Measurements from ENCODE around the gene ADO.
A peak's percentile ranks its signal among the peaks of the same experiment; 100 is the strongest.

The ADO gene

DNA sequence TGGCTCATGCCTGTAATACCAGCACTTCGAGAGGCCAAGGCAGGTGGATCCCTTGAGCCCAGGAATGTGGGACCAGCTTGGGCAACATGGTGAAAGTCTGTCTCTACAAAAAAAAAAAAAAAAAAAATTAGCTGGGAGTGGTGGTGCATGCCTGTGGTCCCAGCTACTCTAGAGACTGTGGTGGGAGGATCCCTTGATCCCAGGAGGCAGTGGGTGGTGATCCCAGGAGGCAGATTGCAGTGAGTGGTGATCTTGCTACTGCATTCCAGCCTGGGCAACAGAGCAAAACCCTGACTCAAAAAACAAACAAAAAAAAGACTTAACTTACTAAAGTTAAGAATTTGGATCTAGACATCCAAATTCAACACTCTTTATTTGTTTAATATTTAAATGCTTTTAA lies 10.2 kb upstream of the ADO start:
- peak; percentile 48 for DNase-seq

DNA sequence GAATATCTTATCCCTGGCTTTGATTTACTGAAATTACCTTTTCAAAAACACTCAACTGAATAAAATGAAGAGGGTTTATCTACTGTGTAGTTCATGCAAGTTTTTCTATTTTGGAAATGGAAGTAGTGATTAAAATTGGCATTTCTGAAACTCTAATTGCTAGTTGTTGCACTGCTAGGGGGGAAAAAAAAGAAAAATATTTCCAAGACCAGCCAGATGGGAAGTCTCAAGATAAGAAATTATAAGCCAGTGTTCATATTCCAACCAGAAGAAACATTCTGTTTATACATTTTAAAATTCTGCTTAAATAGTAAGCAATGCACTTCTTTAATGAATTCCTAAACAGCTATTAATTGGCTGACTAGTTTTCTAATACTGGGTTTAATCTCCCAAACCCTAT lies 9.4 kb upstream of the ADO start:
- no peak for DNase-seq

DNA sequence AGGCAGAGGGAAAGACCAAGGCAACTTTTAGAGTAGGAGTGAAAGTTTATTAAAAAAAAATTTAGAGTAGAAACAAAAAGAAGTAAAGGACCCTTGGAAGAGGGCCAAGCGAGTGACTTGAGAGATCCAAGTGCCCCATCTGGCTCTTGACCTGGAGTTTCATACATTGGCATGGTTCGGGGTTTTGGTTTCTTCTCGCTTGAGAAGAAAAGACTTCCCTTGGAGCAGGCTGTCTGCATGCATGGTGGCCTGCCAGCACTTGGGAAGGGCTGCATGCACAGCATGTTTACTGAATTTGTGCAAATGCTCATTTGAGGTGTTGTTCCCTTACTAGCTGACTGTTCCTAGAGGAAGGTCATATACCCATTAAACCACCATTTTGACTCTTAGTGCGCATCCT lies 8.8 kb upstream of the ADO start:
- no peak for DNase-seq

DNA sequence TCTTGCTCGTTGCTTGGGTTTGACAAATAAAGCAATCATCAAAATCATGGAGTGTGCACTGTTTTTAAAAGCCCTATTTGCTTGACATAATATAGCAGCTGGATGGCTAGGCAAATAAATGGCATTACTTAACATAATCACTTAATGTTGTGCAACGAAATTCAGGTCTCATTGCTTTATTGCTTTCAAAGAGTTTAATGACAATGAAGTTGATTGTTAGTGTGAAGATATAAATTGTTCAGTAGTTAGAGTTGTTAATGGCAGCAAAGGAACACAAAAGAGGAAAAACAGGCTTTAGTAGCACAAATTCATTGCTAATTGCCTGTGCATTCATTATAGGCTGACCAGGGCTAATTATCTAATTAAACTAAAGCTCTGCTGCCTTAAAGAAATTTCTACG lies 7.6 kb upstream of the ADO start:
- DNase-seq, result no peak

DNA sequence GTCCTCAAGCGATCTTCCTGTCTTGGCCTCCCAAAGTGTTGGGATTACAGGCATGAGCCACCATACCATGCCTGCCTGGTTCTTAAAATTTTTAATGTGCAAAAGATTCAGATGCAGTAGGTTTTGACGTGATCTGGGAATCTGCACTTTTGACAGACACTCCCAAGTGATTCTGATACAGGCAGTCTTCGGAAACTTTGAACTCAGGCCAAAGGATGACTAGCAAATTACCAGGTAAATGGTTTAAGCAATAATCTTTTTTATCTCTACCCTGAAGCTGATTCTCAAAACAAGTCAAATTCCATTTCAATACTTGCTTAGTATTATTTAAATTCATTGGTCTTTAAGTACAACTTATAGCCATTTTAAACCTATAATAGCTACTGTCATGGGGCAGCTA lies 2.6 kb upstream of the ADO start:
- DNase-seq, result no peak

DNA sequence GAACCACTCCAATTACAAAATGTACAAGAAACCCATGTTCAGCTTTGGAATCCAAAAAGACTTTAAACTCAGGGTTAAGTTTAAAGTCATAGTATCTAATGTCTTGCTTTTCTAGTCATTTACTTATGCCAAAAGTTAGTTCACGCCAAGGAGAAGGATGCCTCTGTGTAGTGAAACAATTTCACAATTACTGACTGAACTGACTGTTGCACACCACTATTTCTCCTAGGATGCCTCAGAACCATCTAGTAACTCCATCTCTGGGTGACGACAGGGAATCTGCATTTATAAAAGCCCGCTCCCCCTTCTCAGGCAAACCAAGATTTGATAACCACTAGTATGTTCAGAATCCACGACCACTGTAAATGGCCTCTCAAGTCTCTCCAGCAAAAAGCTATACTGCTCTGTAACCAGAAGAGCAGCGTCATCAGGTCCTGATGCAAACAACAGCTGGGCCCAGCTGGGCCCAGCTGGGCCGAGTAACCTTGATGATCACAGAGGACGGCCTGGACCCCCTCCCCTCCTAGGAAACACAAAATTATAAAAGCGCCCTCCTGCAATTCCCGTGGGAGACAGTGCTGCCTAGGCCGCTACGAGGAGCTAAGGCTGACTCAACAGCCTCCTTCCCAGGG lies 680 bp upstream of the ADO start:
- DNase-seq, result no peak

DNA sequence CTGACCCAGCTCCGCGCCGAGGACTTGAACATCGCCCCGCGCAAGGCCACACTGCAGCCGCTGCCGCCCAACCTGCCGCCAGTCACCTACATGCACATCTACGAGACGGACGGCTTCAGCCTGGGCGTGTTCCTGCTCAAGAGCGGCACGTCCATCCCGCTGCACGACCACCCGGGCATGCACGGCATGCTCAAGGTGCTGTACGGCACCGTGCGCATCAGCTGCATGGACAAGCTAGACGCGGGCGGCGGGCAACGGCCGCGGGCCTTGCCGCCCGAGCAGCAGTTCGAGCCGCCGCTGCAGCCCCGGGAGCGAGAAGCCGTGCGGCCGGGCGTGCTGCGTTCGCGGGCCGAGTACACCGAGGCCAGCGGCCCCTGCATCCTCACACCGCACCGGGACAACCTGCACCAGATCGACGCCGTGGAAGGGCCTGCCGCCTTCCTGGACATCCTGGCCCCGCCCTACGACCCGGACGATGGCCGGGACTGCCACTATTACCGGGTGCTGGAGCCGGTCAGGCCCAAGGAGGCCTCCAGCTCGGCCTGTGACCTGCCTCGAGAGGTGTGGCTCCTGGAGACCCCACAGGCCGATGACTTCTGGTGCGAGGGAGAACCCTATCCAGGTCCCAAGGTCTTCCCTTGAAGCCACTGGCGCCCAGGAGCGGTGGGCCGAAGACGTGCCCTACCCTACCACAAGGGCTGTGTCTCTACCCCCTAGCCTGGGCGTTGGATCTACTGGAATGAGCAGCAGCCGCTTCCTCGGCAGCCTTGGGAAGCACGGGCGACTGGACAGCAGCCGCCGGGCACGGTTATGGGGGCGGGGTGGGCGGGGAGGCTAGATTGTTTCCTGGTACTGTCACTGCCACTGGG lies 945 bp downstream of the ADO start:
- DNase-seq, result peak; percentile 24

DNA sequence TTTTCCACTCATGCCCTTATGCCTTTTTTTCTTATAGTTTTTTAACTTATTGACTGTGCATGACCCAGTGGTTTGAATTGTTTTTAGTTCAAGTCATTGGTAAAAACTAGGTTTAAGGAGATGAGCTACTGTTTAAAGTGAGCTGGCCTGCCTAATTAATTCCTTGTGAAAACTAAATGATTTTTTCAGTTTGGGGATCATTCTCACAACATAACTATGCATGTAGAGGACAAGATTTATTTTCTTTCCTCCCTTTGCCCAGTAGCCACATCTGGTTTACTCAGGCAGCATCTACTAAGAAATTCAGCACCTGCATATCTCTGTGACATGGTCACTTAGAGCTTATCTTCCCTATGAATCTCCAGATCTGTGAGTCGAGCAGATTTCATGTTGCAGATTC lies 1.7 kb downstream of the ADO start:
- DNase-seq, result peak; percentile 41

DNA sequence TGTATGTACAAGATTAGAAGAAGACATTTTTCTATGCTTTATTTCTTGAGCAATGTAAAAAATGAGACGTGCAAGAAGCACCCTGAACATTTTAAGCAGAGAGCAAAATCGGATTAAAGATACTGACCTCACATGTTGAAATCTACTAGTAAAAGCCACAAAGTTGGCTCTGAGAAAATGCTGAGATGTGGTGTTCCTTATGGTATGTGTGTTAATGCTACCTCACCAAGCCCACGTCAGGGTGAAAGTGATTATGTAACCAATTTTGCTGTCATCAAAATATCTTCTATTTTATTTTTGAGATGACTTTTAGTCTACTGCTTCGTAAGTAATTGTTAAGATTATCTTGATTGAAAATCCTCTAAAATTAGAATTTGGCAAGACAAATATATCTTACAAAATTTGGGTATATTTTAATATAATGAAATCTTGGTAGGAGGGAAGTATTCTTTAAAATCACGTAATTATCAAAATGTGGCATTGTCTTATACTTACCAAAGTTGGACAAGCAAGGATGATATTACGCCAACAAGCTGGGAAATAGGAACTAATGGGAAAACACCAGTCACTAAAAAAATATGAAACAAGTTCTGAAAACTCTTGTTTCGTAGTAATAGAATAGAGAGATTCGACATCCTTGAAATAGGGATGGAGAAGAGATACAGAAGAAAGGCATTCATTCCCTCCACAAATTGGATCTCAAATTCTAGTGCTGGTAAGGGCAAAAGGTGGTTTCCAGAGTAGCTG lies 5.8 kb downstream of the ADO start:
- DNase-seq, result peak; percentile 23

DNA sequence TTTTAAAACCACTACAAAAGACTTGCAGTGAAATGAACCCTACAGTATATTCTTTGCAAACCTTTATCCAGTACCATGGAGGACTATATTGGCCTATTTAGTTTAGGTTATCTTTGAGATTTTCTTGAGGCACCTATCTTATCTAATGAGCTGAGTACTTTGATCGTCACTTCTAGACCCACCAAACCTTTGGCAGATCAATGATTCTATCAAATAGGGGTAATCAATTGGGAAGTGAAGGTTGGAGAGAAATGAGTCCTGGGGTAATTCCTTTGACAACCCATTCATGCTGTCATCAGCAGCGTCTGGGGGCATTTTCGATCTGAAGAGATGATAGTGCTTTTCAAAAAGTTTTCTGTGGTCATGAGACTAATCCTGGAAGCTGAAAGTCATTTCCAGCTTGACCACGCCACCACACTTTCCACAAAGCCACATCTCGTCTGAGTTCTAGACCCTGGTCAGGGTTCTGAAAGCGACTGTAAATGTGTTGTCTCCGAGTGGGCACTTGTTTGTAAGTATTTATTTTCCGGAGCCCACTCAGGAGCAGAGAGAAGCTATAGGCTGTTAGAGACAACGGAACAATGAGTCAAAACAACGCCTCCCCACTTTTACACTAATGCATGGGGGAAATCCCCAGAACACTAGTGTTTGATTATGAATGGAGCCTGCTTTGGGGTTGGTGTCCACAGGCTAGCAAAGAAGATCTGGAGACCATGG lies 6.8 kb downstream of the ADO start:
- no peak for DNase-seq

DNA sequence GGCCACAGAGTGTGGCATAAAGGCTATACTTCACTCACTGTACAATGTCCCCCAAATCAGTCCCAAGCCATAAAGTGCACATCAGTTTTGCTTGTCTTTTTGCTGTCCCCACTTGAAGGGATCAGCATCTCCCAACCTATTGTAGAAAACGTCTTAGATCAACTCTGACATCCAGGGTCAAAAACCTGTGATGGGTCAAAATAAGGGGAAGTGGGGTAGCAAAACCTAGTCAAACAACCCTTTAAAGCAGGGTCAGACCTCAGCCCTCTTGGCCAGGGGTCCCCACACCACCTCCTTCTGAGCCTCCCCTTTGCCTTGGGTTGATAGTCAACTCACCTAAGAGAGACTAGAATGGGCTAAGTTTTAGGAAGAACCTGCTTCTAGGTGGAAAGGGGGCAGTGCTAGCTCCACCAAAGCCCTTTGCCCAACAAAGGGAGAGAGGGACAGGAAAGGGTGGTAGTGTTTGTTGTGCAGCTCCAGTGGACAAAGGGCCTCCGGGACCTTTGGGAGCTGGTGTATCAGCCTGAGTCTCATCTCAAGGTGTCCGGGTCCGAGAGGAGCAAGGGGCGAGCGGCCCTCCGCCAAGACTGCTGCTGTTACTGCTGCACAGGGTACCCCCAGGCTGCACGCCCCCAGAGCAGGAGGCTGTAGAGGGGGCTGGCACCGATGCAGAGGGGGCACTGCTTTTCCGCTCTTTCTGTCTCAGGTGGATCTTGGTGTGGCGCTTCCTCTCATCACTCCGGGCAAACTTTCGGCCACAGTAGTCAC lies 8.3 kb downstream of the ADO start:
- no peak for DNase-seq

DNA sequence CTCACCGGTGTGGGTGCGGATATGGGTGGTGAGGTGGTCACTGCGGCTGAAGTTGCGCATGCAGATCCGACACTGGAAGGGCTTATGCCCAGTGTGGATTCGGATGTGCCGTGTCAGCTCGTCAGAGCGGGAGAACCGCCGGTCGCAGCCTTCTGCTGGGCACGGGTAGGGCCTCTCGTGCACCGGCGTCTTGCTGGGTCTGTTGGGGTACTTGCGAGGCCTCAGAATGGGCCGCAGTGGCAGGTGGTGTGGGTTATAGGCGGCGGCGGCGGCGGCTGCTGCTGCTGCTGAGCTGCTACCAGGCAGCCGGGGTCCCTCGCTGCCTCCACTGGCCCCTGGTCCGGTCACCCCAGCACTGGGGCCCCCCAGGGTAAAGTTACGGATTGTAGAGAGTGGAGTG lies 8.9 kb downstream of the ADO start:
- DNase-seq, result no peak

DNA sequence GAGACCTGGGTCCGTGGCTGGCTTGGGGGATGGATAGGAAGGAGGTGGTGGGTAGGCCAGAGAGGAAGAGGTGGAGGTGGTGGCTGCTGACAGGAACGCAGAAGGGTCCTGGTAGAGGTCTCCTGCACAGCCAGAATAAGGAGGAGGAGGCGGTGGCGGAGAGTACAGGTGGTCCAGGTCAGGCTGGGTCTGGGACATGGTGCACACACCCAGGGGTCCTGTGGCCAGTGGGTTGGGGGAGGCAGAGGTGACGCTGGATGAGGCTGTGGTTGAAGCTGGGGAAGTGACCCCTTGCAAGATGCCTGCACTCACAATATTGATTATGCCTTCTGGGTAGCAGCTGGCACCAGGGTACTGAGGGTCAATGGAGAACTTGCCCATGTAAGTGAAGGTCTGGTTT lies 9.5 kb downstream of the ADO start:
- no peak for DNase-seq

DNA sequence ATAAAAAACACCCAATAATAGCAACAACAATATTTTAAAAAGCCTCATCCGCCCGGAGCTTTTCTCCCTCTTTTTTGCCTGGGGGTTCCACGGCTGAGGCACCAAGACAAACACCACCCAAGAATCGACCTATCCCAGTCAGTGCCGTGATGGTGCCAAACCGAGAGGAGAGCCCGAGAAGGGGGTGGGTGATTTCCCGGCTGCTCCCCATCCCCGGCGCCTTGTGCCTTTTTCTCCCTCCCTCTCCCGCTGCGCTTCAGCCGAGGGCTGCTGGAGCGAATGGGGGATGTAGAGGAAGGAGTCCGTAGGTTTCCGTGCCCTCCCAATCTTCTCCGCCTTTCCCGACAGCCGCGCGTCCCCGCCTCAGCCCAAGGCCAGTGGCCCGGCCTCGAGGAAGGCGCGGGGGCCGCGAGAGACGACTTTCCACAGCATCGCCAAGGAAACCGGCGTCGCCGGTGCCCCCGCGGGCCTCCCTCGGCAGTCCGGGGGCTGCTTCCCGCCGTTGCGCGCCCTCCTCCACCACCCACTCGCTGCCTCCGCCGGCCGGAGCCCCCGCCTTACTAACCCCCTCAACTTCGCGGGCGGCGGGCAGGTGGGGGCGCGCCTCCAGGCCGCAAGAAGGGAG lies 10.3 kb downstream of the ADO start:
- no peak for DNase-seq

DNA sequence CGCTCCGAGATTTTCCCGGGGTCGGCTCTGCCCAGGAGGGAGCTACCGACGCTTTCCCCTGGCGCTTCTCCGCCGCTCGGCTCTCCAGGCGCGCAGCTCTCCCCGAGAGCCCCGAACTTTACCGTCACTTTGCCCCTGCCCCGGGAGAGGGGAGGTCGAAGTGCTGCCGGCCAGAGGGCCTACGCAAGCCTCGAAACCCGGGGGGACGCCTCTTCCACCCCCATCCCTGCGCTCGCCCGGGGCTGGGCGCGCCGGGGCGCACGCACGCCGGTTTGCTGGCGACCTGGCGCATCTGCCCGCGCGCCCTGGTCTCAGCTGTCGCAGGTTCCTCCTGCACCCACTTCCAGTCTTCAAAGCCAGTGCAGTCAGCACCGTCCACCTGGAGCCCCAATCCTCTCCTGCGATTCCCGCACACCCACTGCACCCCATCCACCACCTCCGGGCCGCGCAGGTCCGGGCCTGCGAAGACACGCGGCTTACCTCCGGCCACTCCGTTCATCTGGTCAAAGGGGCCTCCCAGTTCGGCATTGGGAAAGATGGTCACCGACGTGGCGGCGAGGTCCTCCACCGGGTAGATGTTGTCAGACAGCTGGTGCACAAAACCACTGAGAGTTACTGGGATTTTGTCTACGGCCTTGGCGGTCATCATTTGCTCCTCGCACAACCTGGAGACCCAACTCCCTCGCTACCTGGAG lies 11.0 kb downstream of the ADO start:
- DNase-seq, result no peak

DNA sequence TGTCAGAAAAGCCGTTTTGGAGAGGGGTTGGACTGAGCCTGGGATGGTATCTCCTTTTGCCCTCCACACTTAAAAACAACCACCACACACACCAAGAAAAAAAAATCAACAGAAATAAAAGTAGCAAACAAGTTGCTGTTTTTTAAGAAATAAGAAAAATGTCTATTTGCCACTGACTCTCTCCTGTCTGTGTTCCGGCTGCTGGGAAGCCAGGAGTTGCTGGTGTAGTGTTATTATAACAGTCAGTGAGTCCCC lies 11.5 kb downstream of the ADO start:
- DNase-seq, result no peak

DNA sequence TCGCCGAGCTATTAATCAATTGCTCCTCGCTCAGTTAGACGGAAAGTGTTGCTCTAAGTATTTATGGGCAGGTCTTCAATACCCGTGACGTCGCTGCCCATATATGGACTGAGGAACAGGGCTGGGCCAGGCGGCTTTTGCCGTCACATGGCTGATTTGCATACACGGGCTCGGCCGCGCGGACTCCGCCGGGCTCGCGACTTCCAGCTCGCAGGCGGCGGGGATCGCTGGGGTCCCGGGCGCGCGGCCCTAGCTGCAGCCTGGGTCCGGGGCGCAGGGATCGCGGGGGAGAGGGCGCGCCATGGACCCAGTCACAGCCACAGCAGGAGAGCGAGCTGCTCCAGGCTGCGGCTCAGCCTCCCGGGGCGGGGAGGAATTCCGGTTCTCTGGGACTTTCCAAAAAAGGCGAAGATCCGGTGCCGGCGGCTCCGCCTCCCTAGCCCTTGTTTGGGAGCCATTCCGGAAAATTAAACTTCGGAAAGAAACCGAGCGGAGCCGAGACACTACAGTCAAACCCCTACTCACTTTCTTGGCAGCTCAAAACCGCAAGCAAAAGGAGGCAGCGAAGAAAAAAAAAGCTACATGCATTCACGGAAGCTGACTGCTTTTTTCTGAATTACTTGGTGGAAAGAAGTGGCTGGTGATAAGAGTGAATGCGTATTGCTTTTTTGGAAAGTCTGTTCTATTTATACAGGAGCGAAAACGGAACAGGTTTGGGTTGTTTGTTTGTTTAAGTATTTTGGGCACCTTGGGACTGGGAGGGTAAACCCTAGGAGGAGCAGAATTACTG lies 12.0 kb downstream of the ADO start, which contains the start of gene EGR2:
Gene EGR2 (minus strand): TSS at position 36 of the 790 bp plus-strand sequence. CDS start 337 bp downstream, outside the sequence.
- peak; percentile 94 for DNase-seq

DNA sequence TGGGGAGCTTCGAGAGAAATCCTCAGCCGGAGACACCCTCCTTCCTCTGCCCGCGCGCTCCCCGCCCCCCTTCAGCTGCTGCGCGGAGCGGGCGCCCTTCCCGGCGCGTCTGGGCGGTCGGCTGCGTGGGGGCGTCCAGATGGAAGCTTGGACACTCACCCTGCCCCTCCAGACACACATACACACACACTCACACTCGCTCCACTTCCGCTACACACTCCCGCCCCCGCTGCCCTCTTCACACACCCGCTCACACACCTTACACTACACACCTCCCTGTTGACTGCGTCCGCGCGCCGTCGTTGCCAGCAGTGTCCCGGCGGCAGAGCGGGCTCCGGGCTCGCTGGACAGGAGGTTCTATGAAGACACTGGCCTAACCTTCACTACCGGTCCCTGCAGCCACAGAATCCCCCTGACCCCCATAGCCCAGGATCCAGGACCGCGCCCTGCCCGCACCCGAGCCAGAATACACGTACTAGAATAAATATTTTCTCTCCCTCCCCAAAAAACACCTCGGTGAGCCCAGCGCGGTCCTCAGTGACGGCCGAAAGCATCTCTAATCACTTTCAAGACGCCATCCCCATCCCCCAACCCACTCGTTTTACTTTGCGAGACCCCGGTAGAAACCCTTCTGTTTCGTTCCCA lies 12.7 kb downstream of the ADO start:
- DNase-seq, result peak; percentile 21

DNA sequence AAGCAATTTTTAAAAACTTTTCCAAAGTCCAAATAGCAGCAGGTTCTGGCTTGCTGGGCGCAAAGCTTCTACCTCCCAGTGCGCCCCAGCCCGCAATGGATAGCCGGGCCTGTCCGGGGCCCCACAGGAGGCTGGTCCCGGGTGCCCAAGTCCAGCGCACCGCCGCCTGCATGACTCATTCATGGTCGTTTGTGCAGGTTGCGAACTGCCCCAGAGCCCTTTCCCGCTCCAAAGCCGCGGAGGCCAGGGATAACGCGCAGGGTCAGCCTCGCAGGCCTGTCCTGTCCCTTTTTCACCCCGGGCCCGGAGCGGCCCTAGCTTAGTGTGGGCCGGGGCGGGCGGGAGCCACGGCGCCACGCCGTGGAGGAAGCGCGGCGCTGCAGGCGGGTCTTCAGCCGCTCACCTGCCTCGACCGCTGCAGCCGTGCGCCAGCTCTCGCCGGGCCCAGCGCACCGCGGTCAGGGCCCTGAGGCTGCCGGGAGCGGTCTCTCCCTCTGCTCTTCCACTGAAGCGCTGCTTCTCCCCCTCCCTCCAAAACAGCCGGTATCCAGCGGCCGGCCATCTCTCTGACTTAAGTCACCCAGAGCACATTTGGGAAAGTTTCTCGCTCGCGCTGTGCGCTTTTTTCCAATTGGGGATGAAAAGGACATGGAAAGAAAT lies 13.4 kb downstream of the ADO start:
- DNase-seq, result peak; percentile 59
